MM.1S (cell line): ENCODE results near the gene NIN.

Source experiments
- EZH2 ChIP-seq: fragments of 300-600 bp; sonication (generic); optimal IDR thresholded peaks from 2 replicates; pipeline ENCODE3; 2017; ENCODE audit warnings: low read depth, mild to moderate bottlenecking, antibody characterized with exemption, low read length, mixed read lengths
- EZH2phosphoT487 ChIP-seq: fragments of 300-600 bp; sonication (generic); IDR thresholded peaks from 2 replicates; pipeline ENCODE4 v1.6.1; 2018; ENCODE audit warnings: antibody characterized with exemption, low read length
- TF ChIP-seq, protein P1 (sequence below): fragments of 300-600 bp; sonication (generic); IDR thresholded peaks from 2 replicates; pipeline ENCODE4 v1.5.1; 2016; ENCODE audit warnings: antibody characterized with exemption, low read length, mixed read lengths

GRCh38 chr14:50725761-50726160, 105.2 kb downstream of the NIN start:
- TF ChIP-seq, protein P1, sequence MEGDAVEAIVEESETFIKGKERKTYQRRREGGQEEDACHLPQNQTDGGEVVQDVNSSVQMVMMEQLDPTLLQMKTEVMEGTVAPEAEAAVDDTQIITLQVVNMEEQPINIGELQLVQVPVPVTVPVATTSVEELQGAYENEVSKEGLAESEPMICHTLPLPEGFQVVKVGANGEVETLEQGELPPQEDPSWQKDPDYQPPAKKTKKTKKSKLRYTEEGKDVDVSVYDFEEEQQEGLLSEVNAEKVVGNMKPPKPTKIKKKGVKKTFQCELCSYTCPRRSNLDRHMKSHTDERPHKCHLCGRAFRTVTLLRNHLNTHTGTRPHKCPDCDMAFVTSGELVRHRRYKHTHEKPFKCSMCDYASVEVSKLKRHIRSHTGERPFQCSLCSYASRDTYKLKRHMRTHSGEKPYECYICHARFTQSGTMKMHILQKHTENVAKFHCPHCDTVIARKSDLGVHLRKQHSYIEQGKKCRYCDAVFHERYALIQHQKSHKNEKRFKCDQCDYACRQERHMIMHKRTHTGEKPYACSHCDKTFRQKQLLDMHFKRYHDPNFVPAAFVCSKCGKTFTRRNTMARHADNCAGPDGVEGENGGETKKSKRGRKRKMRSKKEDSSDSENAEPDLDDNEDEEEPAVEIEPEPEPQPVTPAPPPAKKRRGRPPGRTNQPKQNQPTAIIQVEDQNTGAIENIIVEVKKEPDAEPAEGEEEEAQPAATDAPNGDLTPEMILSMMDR = no peak
- TF ChIP-seq EZH2 (no peak), EZH2phosphoT487 (no peak)
